Central memory CD8-positive, alpha-beta T cell (primary cell): ENCODE results near the gene TENM3.

Experiments
- ATAC-seq: fragments of 150-1000 bp; cut with Tn5 transposase; replicated peaks from 2 replicates; pipeline ENCODE4 v1.10.0; 2022; ENCODE audit warnings: mild to moderate bottlenecking, moderate FRiP score, moderate number of reproducible peaks; ENCODE audit not compliant: poor library complexity, severe bottlenecking; ENCODE audit errors: extremely low read depth
- DNase-seq, 2 donors: peaks; one replicate each; pipeline ENCODE4 v3.0.0; 2021; ENCODE audit warnings: low spot score in 2 of 2
- H3K27ac Mint-ChIP-seq: one replicate; pipeline ENCODE4 v1.8.0; 2022; ENCODE audit warnings: low read depth, mild to moderate bottlenecking, moderate library complexity, mixed read lengths
- H3K27me3 Mint-ChIP-seq: one replicate; pipeline ENCODE4 v1.8.0; 2022; ENCODE audit warnings: mixed read lengths
- H3K36me3 Mint-ChIP-seq: one replicate; pipeline ENCODE4 v1.8.0; 2022; ENCODE audit warnings: mild to moderate bottlenecking, moderate library complexity, mixed read lengths; ENCODE audit not compliant: insufficient read depth
- H3K4me1 Mint-ChIP-seq: one replicate; pipeline ENCODE4 v1.8.0; 2022; ENCODE audit warnings: mixed read lengths
- H3K4me3 Mint-ChIP-seq: one replicate; pipeline ENCODE4 v1.8.0; 2022; ENCODE audit warnings: mild to moderate bottlenecking, moderate library complexity, mixed read lengths
- H3K9me3 Mint-ChIP-seq: one replicate; pipeline ENCODE4 v1.8.0; 2022; ENCODE audit warnings: mixed read lengths

TENM3 gene

GRCh38 chr4:182640932-182641331 lies 397.7 kb downstream of the TENM3 start:
- DNase-seq: no peak
- H3K4me3 Mint-ChIP-seq: no peak overlapping the region
- H3K9me3 Mint-ChIP-seq: peaks cover 8% of the 10 kb centered on the region
- no peak for ATAC-seq
- no peaks in the 10 kb centered on the region for H3K4me1 Mint-ChIP-seq
- no peak overlapping the region for H3K27ac Mint-ChIP-seq
- no peaks in the 10 kb centered on the region for H3K36me3 Mint-ChIP-seq
- no peaks in the 10 kb centered on the region for H3K27me3 Mint-ChIP-seq

GRCh38 chr4:182642831-182643230 lies 399.6 kb downstream of the TENM3 start:
- Mint-ChIP-seq H3K27ac (no peak overlapping the region), H3K9me3 (peaks cover 8% of the 10 kb centered on the region), H3K36me3 (no peaks in the 10 kb centered on the region), H3K27me3 (no peaks in the 10 kb centered on the region), H3K4me1 (no peaks in the 10 kb centered on the region), H3K4me3 (no peak overlapping the region)
- DNase-seq: no peak
- no peak for ATAC-seq

- Mint-ChIP-seq H3K27ac (no peak overlapping the region), H3K27me3 (no peaks in the 10 kb centered on the region), H3K4me1 (no peaks in the 10 kb centered on the region), H3K9me3 (peaks cover 8% of the 10 kb centered on the region), H3K36me3 (no peaks in the 10 kb centered on the region), H3K4me3 (no peak overlapping the region)
- DNase-seq (no peak), ATAC-seq (no peak)
Measured at GRCh38 chr4:182643801-182644682, 400.8 kb downstream of the TENM3 start.

GRCh38 chr4:182644683-182645050 lies 401.5 kb downstream of the TENM3 start:
- no peak overlapping the region for H3K4me3 Mint-ChIP-seq
- ATAC-seq (no peak), DNase-seq (no peak)
- peaks cover 8% of the 10 kb centered on the region for H3K9me3 Mint-ChIP-seq
- no peaks in the 10 kb centered on the region for H3K27me3 Mint-ChIP-seq
- H3K4me1 Mint-ChIP-seq: no peaks in the 10 kb centered on the region
- H3K27ac Mint-ChIP-seq: no peak overlapping the region
- H3K36me3 Mint-ChIP-seq: no peaks in the 10 kb centered on the region

- DNase-seq: no peak
- Mint-ChIP-seq H3K4me3 (no peak overlapping the region), H3K36me3 (no peaks in the 10 kb centered on the region), H3K27ac (no peak overlapping the region), H3K4me1 (no peaks in the 10 kb centered on the region), H3K9me3 (peaks cover 11% of the 10 kb centered on the region), H3K27me3 (peaks cover 6% of the 10 kb centered on the region)
- ATAC-seq: no peak
Measured at GRCh38 chr4:182645511-182645910, 402.3 kb downstream of the TENM3 start.

GRCh38 chr4:182647646-182648300 lies 404.6 kb downstream of the TENM3 start:
- H3K27me3 Mint-ChIP-seq: peaks cover 14% of the 10 kb centered on the region
- no peaks in the 10 kb centered on the region for H3K4me1 Mint-ChIP-seq
- peaks cover 12% of the 10 kb centered on the region for H3K9me3 Mint-ChIP-seq
- no peaks in the 10 kb centered on the region for H3K36me3 Mint-ChIP-seq
- ATAC-seq (no peak), DNase-seq (no peak)
- H3K27ac Mint-ChIP-seq: no peak overlapping the region
- no peak overlapping the region for H3K4me3 Mint-ChIP-seq

GRCh38 chr4:182648766-182649165 lies 405.6 kb downstream of the TENM3 start:
- no peaks in the 10 kb centered on the region for H3K4me1 Mint-ChIP-seq
- ATAC-seq (no peak), DNase-seq (no peak)
- peaks cover 14% of the 10 kb centered on the region for H3K27me3 Mint-ChIP-seq
- H3K27ac Mint-ChIP-seq: no peak overlapping the region
- no peak overlapping the region for H3K4me3 Mint-ChIP-seq
- H3K9me3 Mint-ChIP-seq: peaks cover 12% of the 10 kb centered on the region
- H3K36me3 Mint-ChIP-seq: no peaks in the 10 kb centered on the region

- Mint-ChIP-seq H3K4me3 (no peak overlapping the region), H3K27ac (no peak overlapping the region), H3K9me3 (peaks cover 12% of the 10 kb centered on the region), H3K27me3 (peaks cover 14% of the 10 kb centered on the region), H3K4me1 (no peaks in the 10 kb centered on the region), H3K36me3 (no peaks in the 10 kb centered on the region)
- DNase-seq (no peak), ATAC-seq (no peak)
Measured at GRCh38 chr4:182649698-182650477, 406.7 kb downstream of the TENM3 start.

- Mint-ChIP-seq H3K27me3 (peaks cover 14% of the 10 kb centered on the region), H3K27ac (no peak overlapping the region), H3K36me3 (no peaks in the 10 kb centered on the region), H3K4me3 (no peak overlapping the region), H3K4me1 (no peaks in the 10 kb centered on the region), H3K9me3 (peaks cover 4% of the 10 kb centered on the region)
- ATAC-seq (no peak), DNase-seq (no peak)
Measured at GRCh38 chr4:182653596-182653995, 410.4 kb downstream of the TENM3 start.

GRCh38 chr4:182655340-182655739 lies 412.1 kb downstream of the TENM3 start:
- no peaks in the 10 kb centered on the region for H3K4me1 Mint-ChIP-seq
- no peaks in the 10 kb centered on the region for H3K36me3 Mint-ChIP-seq
- peaks cover 20% of the 10 kb centered on the region for H3K27me3 Mint-ChIP-seq
- H3K4me3 Mint-ChIP-seq: no peak overlapping the region
- DNase-seq (no peak), ATAC-seq (no peak)
- H3K9me3 Mint-ChIP-seq: peaks cover 3% of the 10 kb centered on the region
- no peak overlapping the region for H3K27ac Mint-ChIP-seq

- ATAC-seq (no peak), DNase-seq (no peak)
- peaks cover 16% of the 10 kb centered on the region for H3K27me3 Mint-ChIP-seq
- H3K36me3 Mint-ChIP-seq: no peaks in the 10 kb centered on the region
- H3K4me3 Mint-ChIP-seq: no peak overlapping the region
- H3K27ac Mint-ChIP-seq: no peak overlapping the region
- H3K9me3 Mint-ChIP-seq: no peaks in the 10 kb centered on the region
- H3K4me1 Mint-ChIP-seq: no peaks in the 10 kb centered on the region
Measured at GRCh38 chr4:182662551-182662950, 419.3 kb downstream of the TENM3 start.

- no peaks in the 10 kb centered on the region for H3K36me3 Mint-ChIP-seq
- H3K27ac Mint-ChIP-seq: no peak overlapping the region
- H3K4me1 Mint-ChIP-seq: no peaks in the 10 kb centered on the region
- ATAC-seq (no peak), DNase-seq (no peak)
- H3K9me3 Mint-ChIP-seq: no peaks in the 10 kb centered on the region
- H3K27me3 Mint-ChIP-seq: no peaks in the 10 kb centered on the region
- H3K4me3 Mint-ChIP-seq: no peak overlapping the region
Measured at GRCh38 chr4:182671231-182671630, 428.0 kb downstream of the TENM3 start.
